Mesendoderm (in vitro differentiated cells): ENCODE results near the gene SRRM3.
"Not testable (repeated sequence)": the region's sequence is repeated elsewhere in the genome, so short reads cannot be mapped to it uniquely, and the experiment has no call there.

Experiments
- DNase-seq: peaks from one replicate; pipeline ENCODE4 v3.0.0; 2013
- H2AK5ac ChIP-seq: 2 replicates; pipeline ENCODE4 v1.6.1; 2013; ENCODE audit warnings: low read length, inconsistent platforms
- H2BK120ac ChIP-seq: 2 replicates; pipeline ENCODE4 v1.6.1; 2013; ENCODE audit warnings: low read depth, mild to moderate bottlenecking, low read length, moderate library complexity, mixed read lengths
- H2BK15ac ChIP-seq: replicated peaks from 2 replicates; pipeline ENCODE4 v1.6.1; 2013; ENCODE audit warnings: low read depth, mild to moderate bottlenecking, moderate library complexity
- H2BK5ac ChIP-seq: 2 replicates; pipeline ENCODE4 v1.6.1; 2013; ENCODE audit warnings: low read length, inconsistent platforms
- H3K18ac ChIP-seq: 2 replicates; pipeline ENCODE4 v1.6.1; 2013; ENCODE audit warnings: mild to moderate bottlenecking, low read length, mixed read lengths
- H3K23ac ChIP-seq: one replicate; pipeline ENCODE4 v1.6.1; 2013; ENCODE audit warnings: low read length
- H3K27ac ChIP-seq: 2 replicates; pipeline ENCODE4 v1.5.1; 2013; ENCODE audit warnings: low read depth, mild to moderate bottlenecking, inconsistent platforms, low read length, moderate library complexity
- H3K27me3 ChIP-seq: 2 replicates; pipeline ENCODE4 v1.6.1; 2013; ENCODE audit warnings: low read length, control low read depth, mild to moderate bottlenecking, inconsistent platforms; ENCODE audit not compliant: insufficient read depth, poor library complexity
- H3K36me3 ChIP-seq: 2 replicates; pipeline ENCODE4 v1.6.1; 2013; ENCODE audit warnings: low read length, inconsistent platforms; ENCODE audit not compliant: control insufficient read depth, insufficient read depth
- H3K4ac ChIP-seq: one replicate; pipeline ENCODE4 v1.6.1; 2013; ENCODE audit warnings: low read depth, mild to moderate bottlenecking, low read length, moderate library complexity
- H3K4me1 ChIP-seq: 2 replicates; pipeline ENCODE4 v1.6.1; 2013; ENCODE audit warnings: low read depth, low read length, inconsistent platforms; ENCODE audit not compliant: control insufficient read depth
- H3K4me2 ChIP-seq: 2 replicates; pipeline ENCODE4 v1.6.1; 2013; ENCODE audit warnings: low read length
- H3K4me3 ChIP-seq: 2 replicates; pipeline ENCODE4 v1.5.1; 2013; ENCODE audit warnings: mild to moderate bottlenecking, low read length
- H3K56ac ChIP-seq: one replicate; pipeline ENCODE4 v1.6.1; 2013; ENCODE audit warnings: low read length
- H3K79me1 ChIP-seq: 2 replicates; pipeline ENCODE4 v1.6.1; 2013; ENCODE audit warnings: low read length, inconsistent platforms
- H3K79me2 ChIP-seq: 2 replicates; pipeline ENCODE4 v1.6.1; 2013; ENCODE audit warnings: mild to moderate bottlenecking, low read length; ENCODE audit not compliant: control insufficient read depth, insufficient read depth
- H3K9ac ChIP-seq: 2 replicates; pipeline ENCODE4 v1.6.1; 2013; ENCODE audit warnings: low read length, inconsistent platforms
- H4K5ac ChIP-seq: one replicate; pipeline ENCODE4 v1.6.1; 2013; ENCODE audit warnings: low read length
- H4K8ac ChIP-seq: one replicate; pipeline ENCODE4 v1.6.1; 2013; ENCODE audit warnings: low read depth, mild to moderate bottlenecking, control low read depth, low read length, moderate library complexity
- whole genome bisulfite sequencing: extraction: QIAGEN DNeasy Blood & Tissue Kit; methylation state at CpG from one replicate; pipeline ENCODE4 v1.1.7; 2013; ENCODE audit warnings: low lambda C conversion rate, missing lambda C conversion rate; ENCODE audit not compliant: insufficient coverage; ENCODE audit errors: extremely low coverage; 5-methylcytosine and 5-hydroxymethylcytosine counted together

The SRRM3 gene

GRCh38 chr7:76158416-76158815 is 43.3 kb upstream of the SRRM3 start:
- H3K27me3 ChIP-seq, H3K79me2 ChIP-seq, H3K4me3 ChIP-seq, H3K4me1 ChIP-seq, H3K56ac ChIP-seq, H2BK15ac ChIP-seq, H3K4ac ChIP-seq, H3K79me1 ChIP-seq, H4K8ac ChIP-seq, H2AK5ac ChIP-seq, DNase-seq, H3K4me2 ChIP-seq, H3K36me3 ChIP-seq, H4K5ac ChIP-seq, H3K9ac ChIP-seq, H3K23ac ChIP-seq, H3K27ac ChIP-seq, H2BK5ac ChIP-seq, H3K18ac ChIP-seq, H2BK120ac ChIP-seq: not testable (repeated sequence)
- no CpG with 5 or more reads among the region's 10 CpGs for WGBS

GRCh38 chr7:76162416-76163170 is 39.1 kb upstream of the SRRM3 start:
- not testable (repeated sequence) for H3K9ac ChIP-seq, H2AK5ac ChIP-seq, H3K79me2 ChIP-seq, H3K79me1 ChIP-seq, H3K4me1 ChIP-seq, H3K36me3 ChIP-seq, H4K8ac ChIP-seq, H3K23ac ChIP-seq, H3K27me3 ChIP-seq, DNase-seq, H2BK15ac ChIP-seq, H4K5ac ChIP-seq, H3K4ac ChIP-seq, H3K18ac ChIP-seq, H2BK5ac ChIP-seq, H3K4me3 ChIP-seq, H3K56ac ChIP-seq, H2BK120ac ChIP-seq, H3K27ac ChIP-seq, H3K4me2 ChIP-seq
- WGBS = 100% methylated on average over 1 of the region's 10 CpGs

GRCh38 chr7:76163812-76164211 is 37.9 kb upstream of the SRRM3 start:
- not testable (repeated sequence) for H3K4me1 ChIP-seq, H3K9ac ChIP-seq, H3K23ac ChIP-seq, H3K4ac ChIP-seq, H4K5ac ChIP-seq, H3K36me3 ChIP-seq, H3K27me3 ChIP-seq, H2AK5ac ChIP-seq, H3K79me1 ChIP-seq, H3K18ac ChIP-seq, H3K4me2 ChIP-seq, H2BK5ac ChIP-seq, H3K4me3 ChIP-seq, H2BK15ac ChIP-seq, H4K8ac ChIP-seq, H3K79me2 ChIP-seq
- H2BK120ac ChIP-seq = peak overlapping the region; percentile 54
- peak overlapping the region; percentile 44 for H3K56ac ChIP-seq
- peak overlapping the region; percentile 60 for H3K27ac ChIP-seq
- WGBS = no CpG with 5 or more reads among the region's 8 CpGs
- DNase-seq = peak; percentile 83

- Histone ChIP-seq H3K4me3 (no peak overlapping the region), H3K9ac (no peak overlapping the region), H3K4me2 (no peak overlapping the region), H3K27me3 (no peaks in the 10 kb centered on the region), H3K4ac (no peak overlapping the region), H3K56ac (no peak overlapping the region), H4K8ac (no peak overlapping the region), H3K27ac (no peak overlapping the region), H3K23ac (no peak overlapping the region), H2AK5ac (no peak overlapping the region), H2BK5ac (no peak overlapping the region), H3K36me3 (no peaks in the 10 kb centered on the region), H3K4me1 (no peaks in the 10 kb centered on the region), H3K18ac (no peak overlapping the region), H2BK15ac (no peak overlapping the region), H4K5ac (no peak overlapping the region), H3K79me1 (no peaks in the 10 kb centered on the region), H2BK120ac (no peak overlapping the region), H3K79me2 (no peaks in the 10 kb centered on the region)
- no CpG with 5 or more reads among the region's 19 CpGs for WGBS
- DNase-seq = no peak
Measured at GRCh38 chr7:76165106-76165972, 36.4 kb upstream of the SRRM3 start.

GRCh38 chr7:76165973-76166403 is 35.7 kb upstream of the SRRM3 start:
- H3K56ac ChIP-seq = peak overlapping the region; percentile 75
- H3K18ac ChIP-seq = no peak overlapping the region
- no peak for DNase-seq
- H3K4me2 ChIP-seq = peak overlapping the region; percentile 14
- H3K79me1 ChIP-seq = no peaks in the 10 kb centered on the region
- no peak overlapping the region for H3K4ac ChIP-seq
- WGBS = no CpG with 5 or more reads among the region's 15 CpGs
- H2BK15ac ChIP-seq = no peak overlapping the region
- H4K8ac ChIP-seq = no peak overlapping the region
- H2BK5ac ChIP-seq = no peak overlapping the region
- no peak overlapping the region for H3K9ac ChIP-seq
- H2AK5ac ChIP-seq = no peak overlapping the region
- H3K23ac ChIP-seq = no peak overlapping the region
- H3K4me1 ChIP-seq = no peaks in the 10 kb centered on the region
- no peaks in the 10 kb centered on the region for H3K27me3 ChIP-seq
- H3K36me3 ChIP-seq = no peaks in the 10 kb centered on the region
- H3K79me2 ChIP-seq = no peaks in the 10 kb centered on the region
- H4K5ac ChIP-seq = no peak overlapping the region
- H2BK120ac ChIP-seq = no peak overlapping the region
- H3K4me3 ChIP-seq = no peak overlapping the region
- no peak overlapping the region for H3K27ac ChIP-seq
